TTC549 (cell line): ENCODE measurements around the gene ZNF124.
A peak's percentile ranks its signal among the peaks of the same experiment; 100 is the strongest.
"Not testable (repeated sequence)": the region's sequence is repeated elsewhere in the genome, so short reads cannot be mapped to it uniquely, and the experiment has no call there.

Experiments used
- FAIRE-seq: peaks from 2 replicates; lab custom pipeline; 2012; peaks lifted over from hg19 to GRCh38; lab: Jason Lieb, UNC

ZNF124 gene

DNA sequence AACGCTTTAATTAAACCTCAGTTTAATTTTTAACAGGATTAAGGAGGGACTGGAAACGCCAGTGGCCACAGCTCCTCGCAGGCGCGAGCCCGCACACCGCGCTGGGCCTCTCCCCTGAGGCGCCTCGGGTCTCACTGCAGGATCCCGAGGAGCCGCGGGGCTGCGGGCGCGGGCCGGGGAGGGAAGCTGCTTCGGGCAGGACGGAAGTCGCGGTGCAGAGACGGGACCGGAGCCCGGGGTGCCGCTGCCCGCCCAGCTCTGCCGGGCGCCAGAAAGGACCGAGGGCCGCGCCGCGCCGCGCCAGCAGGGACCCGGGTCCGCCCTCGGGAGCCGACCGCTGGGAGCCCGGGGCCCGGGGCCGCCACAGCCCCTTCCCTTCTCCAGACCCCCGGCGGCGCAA lies 377 bp downstream of the ZNF124 start:
- not testable (repeated sequence) for FAIRE-seq

DNA sequence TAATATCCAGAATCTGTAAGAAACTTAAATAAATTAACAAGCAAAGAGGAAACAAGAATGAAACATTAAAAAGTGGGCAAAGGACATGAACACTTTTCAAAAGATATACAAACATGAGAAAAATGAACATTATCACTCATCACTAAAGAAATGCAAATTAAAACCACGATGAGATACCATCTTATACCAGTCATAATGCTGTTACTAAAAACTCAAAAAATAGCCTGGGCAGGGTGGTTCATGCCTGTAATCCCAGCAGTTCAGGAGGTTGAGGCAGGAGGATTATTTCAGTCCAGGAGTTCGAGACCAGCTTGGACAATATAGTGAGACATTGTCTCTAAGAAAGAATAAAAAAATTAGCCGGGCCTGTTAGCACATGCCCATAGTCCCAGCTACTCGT lies 6.1 kb downstream of the ZNF124 start:
- FAIRE-seq, result no peak

DNA sequence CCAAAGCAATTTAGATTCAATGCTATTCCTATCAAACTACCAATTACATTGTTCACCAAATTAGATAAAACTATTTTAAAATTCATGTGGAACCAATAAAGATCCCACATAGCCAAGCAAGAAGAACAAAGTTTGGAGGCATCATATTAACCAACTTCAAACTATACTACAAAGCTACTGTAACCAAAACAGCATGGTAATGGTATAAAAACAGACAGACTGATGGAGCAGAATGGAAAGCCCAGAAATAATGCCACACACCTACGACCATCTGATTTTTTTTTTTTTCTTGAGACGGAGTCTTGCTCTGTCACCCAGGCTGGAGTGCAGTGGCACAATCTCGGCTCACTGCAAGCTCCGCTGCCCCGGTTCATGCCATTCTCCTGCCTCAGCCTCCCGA lies 7.1 kb downstream of the ZNF124 start:
- peak; percentile 26 for FAIRE-seq

DNA sequence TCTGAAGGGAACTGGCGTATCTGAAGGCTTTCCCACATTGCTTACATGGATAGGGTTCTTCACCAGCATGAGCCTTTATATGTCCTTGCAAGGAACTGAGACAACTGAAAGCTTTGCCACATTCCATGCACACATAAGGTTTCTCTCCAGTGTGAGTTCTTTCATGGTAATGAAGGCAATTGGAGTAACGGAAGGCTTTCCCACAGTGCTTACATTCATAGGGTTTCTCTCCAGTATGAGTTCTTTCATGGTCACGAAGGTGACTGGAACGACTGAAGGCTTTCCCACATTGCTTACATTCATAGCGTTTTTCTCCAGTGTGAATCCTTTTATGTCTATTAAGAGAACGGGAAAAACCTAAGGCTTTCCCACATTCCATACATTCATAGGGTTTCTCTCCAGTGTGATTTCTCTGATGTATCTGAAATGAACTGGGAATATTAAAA lies 15.0 kb downstream of the ZNF124 start:
- FAIRE-seq, result no peak

DNA sequence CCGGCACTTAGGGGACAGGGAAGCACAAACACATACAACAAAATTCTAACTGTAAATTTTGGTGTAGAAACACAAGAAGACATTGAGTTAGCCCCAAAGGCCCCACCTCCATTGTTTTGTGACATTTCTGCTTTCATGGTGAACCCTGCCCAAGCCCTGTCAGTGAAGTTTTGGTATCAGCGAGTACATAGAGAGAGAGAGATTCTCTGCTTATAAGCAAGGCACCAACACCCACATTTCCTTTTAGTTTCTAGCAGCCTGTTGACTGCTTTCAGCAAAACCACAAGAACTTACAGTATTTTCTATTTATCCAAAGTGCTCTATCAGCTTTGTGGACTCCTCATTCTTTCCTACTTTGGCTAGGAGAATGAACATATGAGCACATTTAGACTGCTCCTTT lies 24.0 kb downstream of the ZNF124 start:
- no peak for FAIRE-seq

DNA sequence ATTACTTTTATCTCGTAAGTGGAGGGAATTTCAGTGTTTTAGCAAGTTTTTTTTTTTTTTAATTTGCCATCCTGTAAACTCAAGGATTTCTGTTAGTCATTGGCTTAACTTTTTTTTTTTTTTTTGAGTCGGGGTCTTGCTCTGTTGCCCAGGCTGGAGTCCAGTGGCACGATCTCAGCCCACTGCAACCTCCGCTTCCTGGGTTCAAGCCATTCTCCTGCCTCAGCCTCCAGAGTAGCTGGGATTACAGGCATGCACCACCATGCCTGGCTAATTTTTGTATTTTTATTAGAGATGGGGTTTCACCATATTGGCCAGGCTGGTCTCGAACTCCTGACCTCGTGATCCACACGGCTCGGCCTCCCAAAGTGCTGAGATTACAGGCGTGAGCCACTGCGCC lies 24.7 kb downstream of the ZNF124 start:
- not testable (repeated sequence) for FAIRE-seq

DNA sequence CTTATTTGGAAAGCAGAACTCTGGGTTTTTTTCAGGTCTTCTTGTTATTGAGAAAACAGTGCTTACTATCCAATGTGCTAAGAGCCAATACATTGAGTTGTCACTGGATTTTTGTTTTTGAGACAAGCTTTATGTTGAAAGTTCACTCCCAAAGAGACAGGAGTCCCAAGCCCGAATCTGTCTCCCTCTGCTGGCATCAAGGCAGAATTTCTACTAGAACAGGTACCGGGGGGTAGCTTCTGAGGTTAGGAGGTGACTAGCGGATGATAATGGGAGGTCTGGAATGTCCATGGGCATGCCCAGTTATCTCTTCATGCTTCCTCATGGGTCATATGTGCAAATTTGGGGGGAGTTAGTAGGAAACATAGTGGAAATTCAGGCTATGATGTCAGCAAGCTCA lies 25.1 kb downstream of the ZNF124 start:
- FAIRE-seq, result no peak

DNA sequence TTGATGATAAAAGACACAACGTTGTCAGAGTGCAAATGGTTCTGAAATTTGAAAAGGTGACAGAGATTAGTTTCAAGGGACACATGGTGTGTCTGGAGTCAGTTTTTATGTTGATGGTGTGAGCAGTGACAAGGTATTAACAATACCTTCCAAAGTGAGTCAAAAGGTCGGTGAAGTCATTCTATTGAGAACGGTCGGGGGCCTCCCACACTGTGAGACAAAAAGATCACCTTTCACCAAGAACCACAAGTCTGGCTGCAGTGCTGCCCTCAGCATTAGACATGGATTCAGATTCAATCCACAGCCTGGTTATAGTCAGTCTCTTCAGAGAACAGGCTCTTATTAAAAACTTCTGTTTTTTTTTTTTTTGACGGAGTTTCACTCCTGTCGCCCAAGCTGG lies 26.5 kb downstream of the ZNF124 start:
- FAIRE-seq, result no peak

DNA sequence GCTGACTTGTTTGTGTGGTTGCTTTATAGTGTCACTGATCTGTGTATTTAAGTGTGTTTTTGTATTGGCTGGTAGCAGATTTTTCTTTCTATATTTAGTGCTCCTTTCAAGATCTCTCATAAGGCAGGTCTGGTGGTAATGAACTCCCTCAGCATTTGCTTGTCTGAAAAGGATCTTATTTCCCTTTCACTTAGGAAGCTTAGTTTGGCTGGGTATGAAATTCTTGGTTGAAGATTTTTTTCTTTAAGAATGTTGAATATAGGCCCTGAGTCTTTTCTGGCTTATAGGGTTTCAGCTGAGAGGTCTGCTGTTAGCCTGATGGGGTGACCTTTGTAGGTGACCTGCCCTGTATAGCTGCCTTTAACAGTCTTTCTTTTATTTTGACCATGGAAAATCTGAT lies 32.3 kb downstream of the ZNF124 start:
- not testable (repeated sequence) for FAIRE-seq

DNA sequence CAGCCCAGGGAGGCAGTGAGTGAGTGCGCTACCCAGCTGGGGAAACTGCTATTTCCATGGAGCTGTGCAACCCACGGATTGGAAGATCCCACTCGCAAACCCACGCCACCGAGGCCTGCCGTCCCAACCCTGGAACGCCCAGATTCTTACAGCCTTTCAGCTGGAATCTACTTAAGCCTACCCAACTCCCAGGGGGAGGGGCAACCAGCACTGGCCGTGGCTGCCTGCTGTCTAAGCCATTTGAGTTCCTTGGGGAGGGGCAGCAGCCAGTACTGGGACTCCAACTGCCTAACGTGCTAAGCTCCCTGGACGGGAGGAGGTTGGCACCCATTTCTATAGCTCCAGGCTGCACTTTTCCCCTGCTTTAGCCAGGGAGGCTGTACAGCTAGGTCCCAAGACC lies 40.6 kb downstream of the ZNF124 start:
- no peak for FAIRE-seq

DNA sequence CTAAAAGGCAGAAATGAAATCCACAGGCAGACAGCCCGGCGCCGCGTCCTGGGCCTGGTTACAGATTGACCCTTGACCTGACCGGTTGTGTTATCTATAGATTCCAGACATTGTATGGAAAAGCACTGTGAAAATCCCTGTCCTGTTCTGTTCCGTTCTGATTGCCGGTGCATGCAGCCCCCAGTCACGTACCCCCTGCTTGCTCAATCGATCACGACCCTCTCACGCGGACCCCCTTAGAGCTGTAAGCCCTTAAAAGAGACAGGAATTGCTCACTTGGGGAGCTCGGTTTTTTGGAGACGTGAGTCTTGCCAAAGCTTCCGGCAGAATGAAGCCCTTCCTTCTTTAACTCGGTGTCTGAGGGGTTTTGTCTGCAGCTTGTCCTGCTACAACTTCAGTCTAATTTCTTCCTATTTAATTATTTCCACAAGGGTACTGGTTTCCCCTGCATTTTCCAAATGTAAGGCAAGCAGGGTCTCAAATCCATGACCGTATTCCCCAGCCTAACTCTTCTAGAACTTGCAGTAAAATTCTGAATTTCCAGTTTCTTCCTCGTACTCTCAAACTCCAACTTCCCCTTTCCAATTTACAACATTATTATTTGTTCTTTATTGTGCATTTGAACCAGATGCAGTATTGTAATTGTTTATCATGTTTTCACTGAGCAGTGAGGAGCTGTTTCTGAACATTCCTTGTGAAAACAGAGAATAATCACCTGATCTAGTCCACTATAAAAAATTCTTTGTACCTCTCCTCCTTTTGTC lies 44.1 kb downstream of the ZNF124 start:
- peak; percentile 60 for FAIRE-seq

DNA sequence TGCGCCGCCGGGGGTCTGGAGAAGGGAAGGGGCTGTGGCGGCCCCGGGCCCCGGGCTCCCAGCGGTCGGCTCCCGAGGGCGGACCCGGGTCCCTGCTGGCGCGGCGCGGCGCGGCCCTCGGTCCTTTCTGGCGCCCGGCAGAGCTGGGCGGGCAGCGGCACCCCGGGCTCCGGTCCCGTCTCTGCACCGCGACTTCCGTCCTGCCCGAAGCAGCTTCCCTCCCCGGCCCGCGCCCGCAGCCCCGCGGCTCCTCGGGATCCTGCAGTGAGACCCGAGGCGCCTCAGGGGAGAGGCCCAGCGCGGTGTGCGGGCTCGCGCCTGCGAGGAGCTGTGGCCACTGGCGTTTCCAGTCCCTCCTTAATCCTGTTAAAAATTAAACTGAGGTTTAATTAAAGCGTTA lies 45.2 kb downstream of the ZNF124 start:
- not testable (repeated sequence) for FAIRE-seq

DNA sequence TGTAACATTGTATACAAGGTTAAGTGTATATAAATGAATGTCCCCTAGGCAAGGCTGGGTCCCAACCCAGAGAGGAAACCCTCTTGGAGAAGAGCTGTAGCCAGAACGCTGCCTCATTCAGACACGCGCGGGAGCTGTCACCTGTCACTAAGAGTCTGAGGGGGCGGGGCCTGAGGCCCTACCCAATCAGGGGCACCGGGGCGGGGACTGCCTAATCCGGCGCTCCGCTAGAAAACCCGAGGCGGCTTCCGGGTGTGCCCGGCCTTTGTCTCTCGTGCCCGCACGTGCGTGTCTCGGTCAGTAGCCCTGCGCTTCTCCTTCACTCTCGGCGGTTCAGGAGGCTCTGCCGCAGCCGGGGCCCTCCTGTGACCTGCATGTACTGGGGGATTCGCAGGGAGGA lies 45.7 kb downstream of the ZNF124 start:
- peak; percentile 99 for FAIRE-seq

DNA sequence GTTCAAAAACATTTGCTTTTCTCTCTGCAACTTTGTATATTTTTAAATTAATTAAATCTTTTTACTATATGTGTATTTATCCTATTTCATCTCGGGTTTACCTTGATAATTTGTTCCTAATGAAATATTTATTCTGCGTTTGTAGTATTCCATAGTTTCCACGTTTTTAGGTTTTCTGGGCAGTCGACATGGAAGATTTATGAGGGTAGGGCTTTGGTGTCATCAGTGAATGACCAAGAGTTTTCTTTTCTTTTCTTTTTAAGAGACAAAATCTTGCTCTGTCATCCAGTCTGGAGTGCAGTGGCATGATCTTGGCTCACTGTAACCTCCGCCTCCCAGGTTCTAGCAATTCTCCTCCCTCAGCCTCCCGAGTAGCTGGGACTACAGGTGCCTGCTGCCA lies 50.4 kb downstream of the ZNF124 start:
- FAIRE-seq, result no peak

DNA sequence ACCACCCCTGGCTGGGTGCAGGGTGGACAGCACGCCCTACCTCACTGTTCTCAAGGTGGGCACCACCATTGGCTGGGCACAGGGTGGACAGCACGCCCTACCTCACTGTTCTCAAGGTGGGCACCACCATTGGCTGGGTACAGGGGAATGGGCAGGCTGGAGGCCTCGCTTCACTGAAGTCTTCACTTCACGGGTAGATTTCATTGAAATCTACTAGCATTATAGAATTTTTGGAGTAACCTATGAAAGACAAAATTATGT lies 51.5 kb downstream of the ZNF124 start:
- FAIRE-seq, result not testable (repeated sequence)

DNA sequence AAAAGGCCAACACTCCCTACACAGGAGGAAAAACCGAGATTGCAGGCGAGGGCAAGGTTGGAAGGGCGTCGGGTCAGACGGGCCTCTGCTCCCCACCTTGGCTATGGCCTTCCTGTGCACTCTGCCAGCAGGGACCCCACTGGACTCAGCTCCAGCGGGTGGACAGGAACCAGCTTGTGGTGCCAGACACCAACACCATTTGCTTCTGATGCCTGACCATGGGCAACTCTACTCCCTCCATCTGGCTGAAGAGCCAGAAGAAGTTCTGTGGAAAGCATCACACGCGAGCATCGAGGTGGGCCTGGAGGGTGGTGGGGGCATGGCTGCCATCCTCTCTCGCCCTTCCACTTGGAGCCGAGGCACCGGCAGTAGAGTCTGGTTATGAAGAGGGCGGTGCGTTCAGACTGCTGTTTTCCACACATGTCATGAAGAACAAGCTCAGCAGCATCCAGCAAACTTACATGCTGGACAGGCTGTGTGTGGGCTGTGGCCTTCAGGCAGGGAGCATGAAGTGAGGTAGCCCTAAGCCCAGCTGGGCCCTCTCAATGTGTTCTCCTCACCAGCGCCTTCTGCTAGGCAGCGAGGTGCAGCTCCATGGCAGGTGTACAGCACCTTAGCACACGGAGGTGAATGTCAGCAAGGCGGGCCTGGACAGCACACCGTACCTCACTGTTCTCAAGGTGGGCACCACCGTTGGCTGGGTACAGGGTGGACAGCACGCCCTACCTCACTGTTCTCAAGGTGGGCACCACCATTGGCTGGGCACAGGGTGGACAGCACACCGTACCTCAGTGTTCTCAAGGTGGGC lies 52.0 kb downstream of the ZNF124 start:
- FAIRE-seq, result no peak

DNA sequence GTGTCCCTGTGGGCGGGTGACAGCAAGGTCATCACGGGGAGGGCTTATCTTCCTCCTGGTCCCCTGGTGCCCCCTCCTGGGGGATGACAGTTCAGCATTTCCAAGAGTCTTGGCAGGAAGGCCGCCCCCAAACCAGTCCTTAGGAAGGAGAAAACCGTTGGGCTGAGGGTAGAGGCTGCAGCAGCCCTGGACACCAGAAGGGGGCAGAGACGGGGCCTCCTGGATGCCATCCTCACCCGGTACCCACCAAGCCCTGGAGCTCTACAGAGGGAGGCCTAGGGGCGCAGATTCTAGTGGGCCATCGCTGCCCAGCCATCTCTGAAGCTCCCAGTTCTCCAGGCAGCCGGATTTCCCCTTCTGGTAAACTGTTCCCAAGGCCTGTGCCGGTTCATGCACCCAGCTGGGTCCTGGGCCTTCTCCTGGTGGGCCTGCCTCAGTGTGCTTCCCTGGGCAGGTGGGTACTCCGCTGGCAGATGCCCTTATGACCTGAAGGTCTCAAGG lies 52.8 kb downstream of the ZNF124 start:
- no peak for FAIRE-seq

DNA sequence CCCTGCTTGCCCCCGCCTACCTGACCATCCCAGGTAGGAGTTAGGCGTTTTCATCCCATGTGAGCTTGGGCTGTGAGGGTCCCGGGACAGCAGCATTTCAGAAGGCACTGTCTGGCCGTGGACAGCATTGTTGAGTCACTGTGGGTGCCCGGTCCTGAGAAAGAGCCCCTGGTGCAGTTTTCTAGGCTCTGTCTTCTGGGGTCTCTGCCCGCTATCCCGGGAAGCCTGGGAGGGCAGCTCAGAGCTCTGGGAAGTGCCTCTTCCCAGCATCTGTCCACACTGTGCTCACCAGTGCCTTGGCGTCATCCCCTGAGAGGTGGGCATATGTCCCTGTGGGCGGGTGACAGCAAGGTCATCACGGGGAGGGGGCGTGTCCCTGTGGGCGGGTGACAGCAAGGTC lies 56.3 kb downstream of the ZNF124 start:
- FAIRE-seq, result no peak

DNA sequence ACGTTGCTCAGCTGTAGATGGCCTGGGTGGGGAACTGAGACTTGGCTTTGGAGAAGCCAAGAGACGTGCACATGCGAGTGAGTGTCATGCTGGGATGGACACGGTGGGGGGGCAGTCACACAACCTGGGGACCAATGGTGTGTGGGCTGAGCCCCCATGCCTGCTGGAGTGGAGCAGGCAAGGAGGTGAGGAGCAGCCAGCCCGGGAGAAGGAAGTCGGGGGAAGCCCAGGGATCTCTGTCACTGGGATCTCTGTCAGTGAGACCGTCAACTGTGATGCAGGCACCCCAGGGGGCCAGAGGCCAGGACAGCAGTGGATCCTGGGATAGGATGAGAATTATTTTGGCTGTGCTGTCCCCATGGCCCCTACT lies 56.7 kb downstream of the ZNF124 start:
- FAIRE-seq, result no peak

DNA sequence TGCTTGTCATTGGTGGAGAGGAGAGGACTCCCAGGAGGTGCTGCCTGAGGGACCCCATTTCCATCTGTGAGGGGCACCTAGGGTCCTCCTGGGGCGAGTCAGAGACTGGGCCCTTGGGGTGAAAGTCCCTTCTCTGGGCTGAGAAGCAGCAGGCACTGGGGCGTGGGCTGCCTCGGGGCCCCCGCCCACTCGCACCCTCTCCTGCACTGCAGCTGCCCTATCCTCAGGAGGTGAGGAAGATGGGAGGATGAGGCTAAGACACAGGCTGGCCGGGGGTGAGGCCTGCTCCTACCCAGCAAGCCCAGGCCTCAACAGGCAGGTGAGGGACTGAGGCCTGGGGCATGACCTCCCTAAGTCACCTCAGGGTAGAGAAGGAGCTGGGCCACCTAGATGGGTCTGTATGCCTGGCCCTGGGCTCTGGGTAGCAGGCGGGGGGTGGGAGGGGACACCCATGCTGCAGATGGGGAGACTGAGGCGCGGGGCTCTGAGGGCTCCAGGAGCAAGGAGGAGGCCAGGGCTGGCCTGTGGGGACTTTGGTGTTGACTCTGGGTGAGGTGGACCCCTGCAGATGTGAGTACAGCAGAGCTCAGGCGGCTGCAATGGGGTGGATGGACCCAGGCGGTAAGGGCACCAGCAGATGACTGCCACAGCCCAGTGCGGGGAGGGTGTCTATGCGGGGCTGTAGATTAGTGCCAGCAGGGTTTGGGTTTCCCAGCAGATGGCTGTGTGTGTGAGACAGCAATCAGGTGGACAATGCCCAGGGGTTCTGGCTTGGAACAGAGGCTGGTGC lies 57.3 kb downstream of the ZNF124 start:
- no peak for FAIRE-seq

DNA sequence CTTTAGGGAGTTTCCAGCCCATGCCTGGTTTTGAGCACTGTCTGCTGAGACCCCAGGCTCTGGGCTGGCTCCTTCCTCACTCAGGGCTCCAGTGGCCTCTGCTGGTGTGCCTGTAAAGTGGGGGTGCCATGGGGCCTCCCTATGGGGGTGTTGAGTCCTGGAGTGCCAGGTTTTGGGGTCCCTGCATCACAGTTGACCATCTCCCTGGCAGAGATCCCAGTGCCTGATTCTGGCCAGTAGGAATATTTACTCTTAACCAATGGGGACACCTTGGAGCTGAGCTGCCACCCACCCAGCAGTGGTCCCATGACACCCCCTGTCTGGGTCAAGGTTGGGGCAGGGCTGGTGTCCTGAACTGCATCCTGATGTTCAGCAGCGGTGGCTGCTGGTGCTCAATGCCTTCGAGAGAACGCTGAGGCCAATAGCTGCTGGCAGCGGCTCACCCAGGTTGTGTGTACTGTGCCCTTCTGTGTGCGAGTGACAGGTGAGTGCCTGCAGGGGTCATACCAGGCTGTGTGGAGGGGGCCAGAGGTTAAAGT lies 58.0 kb downstream of the ZNF124 start:
- no peak for FAIRE-seq

DNA sequence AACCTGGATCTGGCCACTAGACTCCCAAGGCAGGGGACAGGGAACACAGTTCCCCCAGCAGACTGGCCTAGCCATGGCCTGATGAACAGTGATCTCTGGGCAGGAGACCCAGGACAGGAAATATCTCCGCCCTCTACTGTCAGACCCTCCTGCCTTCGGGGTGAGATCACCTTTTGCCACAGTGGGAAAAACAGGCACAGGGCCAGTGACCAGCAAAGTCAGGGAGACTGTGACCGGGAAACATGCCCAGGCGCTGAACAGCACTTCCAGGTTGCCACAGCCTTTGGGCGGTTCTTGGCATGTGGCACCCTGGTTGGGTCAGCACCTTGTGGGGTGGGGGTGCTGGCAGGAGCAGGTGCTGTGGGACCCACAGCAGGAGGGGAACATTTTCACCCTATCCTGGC lies 58.7 kb downstream of the ZNF124 start:
- FAIRE-seq, result no peak

DNA sequence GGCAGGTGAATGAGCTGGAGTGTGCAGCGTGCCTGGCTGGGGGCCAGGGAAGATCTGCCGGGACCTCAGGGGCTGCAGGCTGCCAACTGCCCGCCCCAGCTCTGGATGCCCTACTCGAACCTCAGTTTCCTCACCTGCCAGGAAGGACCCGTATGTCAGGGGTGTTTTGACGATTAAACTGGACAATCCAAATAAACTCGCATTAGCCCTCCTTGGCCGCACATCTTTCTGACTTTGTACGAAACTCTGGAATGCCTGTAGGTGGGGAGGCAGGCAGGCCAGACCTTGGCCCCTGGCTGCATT lies 59.4 kb downstream of the ZNF124 start:
- no peak for FAIRE-seq
